GM19238 (cell line): ENCODE results near the gene USP43.

Source experiments
- DNase-seq: peaks from one replicate; pipeline ENCODE4 v3.0.0; 2011; ENCODE audit warnings: low spot score; ENCODE audit not compliant: insufficient read length

Gene USP43

GRCh38 chr17:9771465-9771864 lies 126.1 kb downstream of the USP43 start:
- DNase-seq, result no peak

DNA sequence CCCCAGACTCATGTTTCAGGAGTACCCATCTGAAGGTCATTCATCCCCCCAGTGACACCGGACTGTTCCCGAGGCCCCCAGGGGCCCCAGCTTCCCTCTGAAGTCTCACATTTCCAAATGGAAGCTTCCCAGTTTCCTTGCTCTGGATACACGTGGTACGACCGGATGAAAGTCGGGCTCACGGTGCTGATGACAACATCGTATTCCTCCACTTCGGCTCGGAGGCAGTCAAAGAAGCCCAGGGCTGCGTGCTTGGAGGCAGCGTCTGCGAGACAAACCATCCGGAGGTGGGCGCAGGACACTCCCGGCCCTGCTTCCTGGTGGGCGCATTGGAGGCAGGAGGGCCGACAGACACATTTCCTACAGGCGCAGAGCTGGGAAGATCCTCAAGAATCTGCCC lies 127.3 kb downstream of the USP43 start:
- DNase-seq, result no peak

DNA sequence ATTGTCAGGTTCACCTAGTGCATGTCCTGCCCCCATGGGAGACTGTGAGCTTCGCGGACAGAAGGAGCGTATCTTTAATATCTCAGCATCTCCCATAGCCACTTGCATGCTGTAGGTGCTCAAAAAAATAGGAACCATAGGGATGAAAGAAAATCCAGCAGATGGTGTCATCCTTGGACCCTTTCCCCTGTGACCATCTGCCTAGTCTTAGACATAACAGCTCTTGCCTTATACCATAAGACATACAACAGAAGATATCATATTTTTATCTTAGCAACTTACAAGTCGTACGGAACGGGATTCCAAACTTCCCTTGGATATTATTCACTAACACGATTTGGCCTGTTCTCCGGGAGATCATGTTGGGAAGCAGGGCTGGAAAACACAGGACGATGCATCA lies 131.6 kb downstream of the USP43 start:
- no peak for DNase-seq
